HepG2 (cell line): ENCODE results near the gene DDX28. TPM values are rescaled to one million over a fixed set of nuclear protein-coding genes. Genes with fewer than 3 reads are reported as not detected.

Experiments used
- ATAC-seq: fragments of 200-7000 bp; cut with Tn5 transposase; 3 replicates; pipeline ENCODE4 v1.9.1; 2020; ENCODE audit warnings: mild to moderate bottlenecking, moderate library complexity
- BruUV-seq: library from RNA; stranded (reverse); fragments of 400-500 nt; replicated peaks from 2 replicates; lab custom pipeline; 2021; lab: Mats Ljungman, UMichigan
- CTCF ChIA-PET: fragments of 300-600 bp; formaldehyde crosslinking; extraction: SDS; loops from one replicate; lab custom pipeline; 2021; ENCODE audit warnings: low total read pairs, inconsistent platforms, low intra/inter-chr PET ratio; lab: Yijun Ruan, JAX
- POLR2A ChIA-PET: fragments of 350-600 bp; sonication (Branson Sonifier 250); formaldehyde crosslinking; loops from one replicate; lab custom pipeline; 2020; ENCODE audit warnings: antibody characterized with exemption, inconsistent platforms; lab: Yijun Ruan, JAX
- DNase-seq: peaks from one replicate; pipeline ENCODE4 v3.0.0-alpha.2; 2015; ENCODE audit warnings: low spot score
- FAIRE-seq: peaks from 3 replicates; lab custom pipeline; 2011; peaks lifted over from hg19 to GRCh38; lab: Jason Lieb, UNC
- H2AFZ ChIP-seq: one replicate; pipeline ENCODE4 v1.6.1; 2011; ENCODE audit warnings: low read length, inconsistent platforms
- H3K27ac ChIP-seq: fragments of 300-600 bp; 3 replicates; pipeline ENCODE4 v1.8.0; 2011; ENCODE audit warnings: mixed run types, mild to moderate bottlenecking, mixed read lengths, low read length, inconsistent platforms; ENCODE audit not compliant: insufficient read depth; ENCODE audit errors: extremely low read length
- H3K27me3 ChIP-seq, 2 experiments: fragments of 200-600 bp in 1 of 2; 2 replicates in 1 of 2; 3 replicates in 1 of 2; pipeline versions ENCODE4 v1.6.0 to v1.8.0; 2011; ENCODE audit warnings: low read length in 2 of 2, mild to moderate bottlenecking in 2 of 2, moderate library complexity in 2 of 2, inconsistent platforms in 1 of 2; ENCODE audit not compliant: insufficient read depth in 2 of 2, control insufficient read depth in 1 of 2
- H3K36me3 ChIP-seq, 2 experiments: fragments of 200-600 bp in 1 of 2; replicated peaks in 1 of 2; 2 replicates in 1 of 2; 3 replicates in 1 of 2; pipeline versions ENCODE4 v1.5.1 to v1.8.0; 2011; ENCODE audit warnings: low read length in 2 of 2, inconsistent platforms in 1 of 2; ENCODE audit not compliant: insufficient read depth in 2 of 2, control insufficient read depth in 1 of 2
- H3K4me1 ChIP-seq: 2 replicates; pipeline ENCODE4 v1.5.1; 2012; ENCODE audit warnings: low read length, inconsistent platforms; ENCODE audit not compliant: insufficient read depth
- H3K4me2 ChIP-seq: 2 replicates; pipeline ENCODE4 v1.6.0; 2011; ENCODE audit warnings: low read depth, low read length, inconsistent platforms
- H3K4me3 ChIP-seq, 3 experiments: fragments of 200-600 bp in 1 of 3; sonication (generic), shearing (Covaris generic) in 1 of 3; replicated peaks in 1 of 3; 2 replicates each; pipeline ENCODE4 v1.5.1; 2011 to 2016; ENCODE audit warnings: low read length in 3 of 3, inconsistent platforms in 2 of 3, low read depth in 2 of 3, mild to moderate bottlenecking in 2 of 3, control low read depth in 1 of 3, mixed read lengths in 1 of 3; ENCODE audit not compliant: insufficient read depth in 1 of 3
- H3K79me2 ChIP-seq: one replicate; pipeline ENCODE4 v1.6.1; 2011; ENCODE audit warnings: low read length, inconsistent platforms; ENCODE audit not compliant: insufficient read depth
- H3K9ac ChIP-seq: 2 replicates; pipeline ENCODE4 v1.6.0; 2011; ENCODE audit warnings: mild to moderate bottlenecking, low read depth, low read length, inconsistent platforms; ENCODE audit not compliant: insufficient read depth
- H3K9me3 ChIP-seq: 2 replicates; pipeline ENCODE4 v1.5.1; 2012; ENCODE audit warnings: mild to moderate bottlenecking, low read length
- H4K20me1 ChIP-seq: 2 replicates; pipeline ENCODE4 v1.6.0; 2011; ENCODE audit warnings: inconsistent platforms, mild to moderate bottlenecking, low read length, moderate library complexity; ENCODE audit not compliant: insufficient read depth
- ATF7 ChIP-seq, 2 experiments: fragments of 450-650 bp in 1 of 2; sonication (generic) in 1 of 2; formaldehyde crosslinking in 1 of 2; IDR thresholded peaks; 2 replicates each; pipeline versions ENCODE4 v1.4.0 to v1.6.1; 2016 to 2020; ENCODE audit warnings: antibody characterized with exemption in 1 of 2, mild to moderate bottlenecking in 1 of 2, missing genetic modification reagents in 1 of 2
- CREB1 ChIP-seq, 2 experiments: fragments of 450-650 bp in 1 of 2; IDR thresholded peaks; 2 replicates each; pipeline ENCODE4 v1.6.1; 2016 to 2017; ENCODE audit warnings: control low read depth in 1 of 2, mild to moderate bottlenecking in 1 of 2, missing compliant biosample characterization in 1 of 2, missing genetic modification characterization in 1 of 2
- HNRNPH1 ChIP-seq: fragments of 200-400 bp; formaldehyde crosslinking; optimal IDR thresholded peaks from 2 replicates; pipeline ENCODE3; 2017; ENCODE audit warnings: mild to moderate bottlenecking, low read depth, low read length
- HOXA3 ChIP-seq: sonication (generic); formaldehyde crosslinking; IDR thresholded peaks from 2 replicates; pipeline ENCODE4 v1.5.0; 2020; ENCODE audit warnings: missing genetic modification reagents
- KLF6 ChIP-seq: IDR thresholded peaks from 2 replicates; pipeline ENCODE4 v1.8.0; 2016; ENCODE audit warnings: missing biosample characterization, missing genetic modification reagents
- NR2F6 ChIP-seq, 2 experiments: IDR thresholded peaks; 2 replicates each; pipeline ENCODE4 v1.6.1; 2016; ENCODE audit warnings: antibody characterized with exemption in 1 of 2, mild to moderate bottlenecking in 1 of 2
- POLR2AphosphoS2 ChIP-seq: IDR thresholded peaks from 2 replicates; pipeline ENCODE4 v1.6.1; 2011; ENCODE audit warnings: low read depth, low read length, improper control_type of control experiment
- RAD21 ChIP-seq: fragments of 450-650 bp; formaldehyde crosslinking; IDR thresholded peaks from 2 replicates; pipeline ENCODE4 v1.5.0; 2020; ENCODE audit warnings: mild to moderate bottlenecking
- ZFP36 ChIP-seq: fragments of 150-350 bp; IDR thresholded peaks from 2 replicates; pipeline ENCODE4 v1.6.1; 2018; ENCODE audit warnings: borderline replicate concordance, low read length, low read depth; ENCODE audit not compliant: partially characterized antibody
- ZFP36L1 ChIP-seq: sonication (generic); formaldehyde crosslinking; IDR thresholded peaks from 2 replicates; pipeline ENCODE4 v1.8.0; 2022; ENCODE audit warnings: mild to moderate bottlenecking, missing genetic modification reagents, moderate library complexity
- ZNF234 ChIP-seq: sonication (generic); formaldehyde crosslinking; conservative IDR thresholded peaks from 2 replicates; pipeline ENCODE4 v1.5.1; 2020; ENCODE audit warnings: mild to moderate bottlenecking, missing genetic modification reagents
- ZNF496 ChIP-seq: sonication (generic); formaldehyde crosslinking; IDR thresholded peaks from 2 replicates; pipeline ENCODE4 v1.8.1; 2023; ENCODE audit warnings: mild to moderate bottlenecking, moderate library complexity, missing genetic modification reagents; ENCODE audit not compliant: insufficient replicate concordance
- ZNF557 ChIP-seq: sonication (generic); formaldehyde crosslinking; IDR thresholded peaks from 2 replicates; pipeline ENCODE4 v1.4.0; 2020; ENCODE audit warnings: missing genetic modification reagents
- ZNF749 ChIP-seq: sonication (generic); formaldehyde crosslinking; IDR thresholded peaks from 2 replicates; pipeline ENCODE4 v1.8.0; 2022; ENCODE audit warnings: mild to moderate bottlenecking, missing genetic modification reagents, moderate library complexity, borderline replicate concordance
- ZNF772 ChIP-seq: sonication (generic); formaldehyde crosslinking; IDR thresholded peaks from 2 replicates; pipeline ENCODE4 v1.5.0; 2020; ENCODE audit warnings: mild to moderate bottlenecking, missing genetic modification reagents
- WGBS: methylation state at CpG from one replicate; pipeline ENCODE4 v1.1.6; 2017; ENCODE audit warnings: low lambda C conversion rate; 5-methylcytosine and 5-hydroxymethylcytosine counted together
- in situ Hi-C: cut with HindIII; loops from 2 replicates; pipeline ENCODE4 v1.10.0; 2017; ENCODE audit warnings: low pct_unique_long_range_greater_than_20kb; ENCODE audit not compliant: extremely low pct_ligation_motif_present
- intact Hi-C: fragments of 100-400 bp; cut with micrococcal nuclease; formaldehyde crosslinking; loops from one replicate; pipeline ENCODE4 v1.10.0; 2022; ENCODE audit not compliant: unreplicated experiment
- polyA plus RNA-seq, 8 experiments: library from polyadenylated mRNA; depleted of rRNA in 3 of 8; stranded (reverse) in 7 of 8; unstranded in 1 of 8; fragments of >200 nt; fragmentation: Illumina TruSeq in 4 of 8; extraction: Trizol in 4 of 8; gene quantifications; 2 replicates each; pipeline versions ENCODE4 v1.2.1 to v1.2.3, GENCODE V29; 2011 to 2016; ENCODE audit warnings: low read depth in 4 of 8, missing spikeins in 1 of 8, mixed read lengths in 1 of 8; ENCODE audit not compliant: insufficient read depth in 1 of 8
- total RNA-seq, 5 experiments: library from RNA; depleted of rRNA; stranded (reverse); fragments of >200 nt; fragmentation: Illumina TruSeq; extraction: Trizol; gene quantifications; 2 replicates each; pipeline ENCODE4 v1.2.3, GENCODE V29; 2016; ENCODE audit warnings: low read depth in 1 of 5
- TF ChIP-seq, protein P1 (sequence below): sonication (generic); formaldehyde crosslinking; IDR thresholded peaks from 2 replicates; pipeline ENCODE4 v1.4.0; 2020; ENCODE audit warnings: missing genetic modification reagents
- TF ChIP-seq, protein P2 (sequence below): IDR thresholded peaks from 2 replicates; pipeline ENCODE4 v1.6.1; 2016; ENCODE audit warnings: control low read depth
- TF ChIP-seq, protein P3 (sequence below): sonication (generic); formaldehyde crosslinking; IDR thresholded peaks from 2 replicates; pipeline ENCODE4 v1.4.0; 2020; ENCODE audit warnings: missing genetic modification reagents, borderline replicate concordance

The DDX28 gene
- total and polyA plus RNA-seq, 2 of the 13 experiments (the other 11 are each of a cell fraction or from before 2014, with no cell fraction given), result 14.1 to 16.4 TPM

DNA sequence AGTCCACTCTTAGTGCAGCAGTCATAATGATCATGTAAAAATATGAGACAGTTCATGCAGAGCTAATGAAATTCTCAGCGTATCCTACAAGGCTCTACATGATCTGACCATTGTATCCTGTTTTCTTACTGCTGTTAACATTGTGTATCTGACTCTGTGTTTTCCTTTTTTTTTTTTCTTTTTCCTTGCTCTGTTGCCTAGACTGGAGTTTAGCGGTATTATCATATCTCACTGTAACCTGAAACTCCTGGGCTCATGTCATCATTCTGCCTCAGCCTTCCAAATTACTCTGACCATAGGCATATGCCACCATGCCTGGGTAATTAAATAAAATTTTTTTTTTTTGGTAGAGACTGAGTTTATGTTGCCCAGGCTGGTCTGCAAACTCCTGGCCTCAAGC lies 12.2 kb upstream of the DDX28 start (continued):
- TF ChIP-seq, protein P1, sequence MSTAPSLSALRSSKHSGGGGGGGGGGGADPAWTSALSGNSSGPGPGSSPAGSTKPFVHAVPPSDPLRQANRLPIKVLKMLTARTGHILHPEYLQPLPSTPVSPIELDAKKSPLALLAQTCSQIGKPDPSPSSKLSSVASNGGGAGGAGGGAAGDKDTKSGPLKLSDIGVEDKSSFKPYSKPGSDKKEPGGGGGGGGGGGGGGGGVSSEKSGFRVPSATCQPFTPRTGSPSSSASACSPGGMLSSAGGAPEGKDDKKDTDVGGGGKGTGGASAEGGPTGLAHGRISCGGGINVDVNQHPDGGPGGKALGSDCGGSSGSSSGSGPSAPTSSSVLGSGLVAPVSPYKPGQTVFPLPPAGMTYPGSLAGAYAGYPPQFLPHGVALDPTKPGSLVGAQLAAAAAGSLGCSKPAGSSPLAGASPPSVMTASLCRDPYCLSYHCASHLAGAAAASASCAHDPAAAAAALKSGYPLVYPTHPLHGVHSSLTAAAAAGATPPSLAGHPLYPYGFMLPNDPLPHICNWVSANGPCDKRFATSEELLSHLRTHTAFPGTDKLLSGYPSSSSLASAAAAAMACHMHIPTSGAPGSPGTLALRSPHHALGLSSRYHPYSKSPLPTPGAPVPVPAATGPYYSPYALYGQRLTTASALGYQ (CRISPR knock-in tag), result no peak
- TF ChIP-seq CREB1 (IDR thresholded peaks at IDR 0.05) (no peak), CREB1 (CRISPR knock-in tag; IDR thresholded peaks at IDR 0.05) (no peak), RAD21 (CRISPR knock-in tag) (no peak), ZNF496 (CRISPR knock-in tag) (no peak), NR2F6 (IDR thresholded peaks at IDR 0.05) (no peak), NR2F6 (CRISPR knock-in tag; IDR thresholded peaks at IDR 0.05) (no peak), ZNF772 (CRISPR knock-in tag) (no peak), POLR2AphosphoS2 (no peak)
- TF ChIP-seq, all 625 proteins: peak for 0

GRCh38 chr16:68033101-68033500 lies 10.1 kb upstream of the DDX28 start:
- Histone ChIP-seq H3K27me3 (no peaks in the 10 kb centered on the region), H3K79me2 (no peaks in the 10 kb centered on the region), H3K9me3 (no peaks in the 10 kb centered on the region), H3K4me1 (no peaks in the 10 kb centered on the region), H2AFZ (no peak overlapping the region), H4K20me1 (no peaks in the 10 kb centered on the region), H3K36me3 (peaks cover 1 to 5% of the 10 kb centered on the region in 2 experiments; a peak in 3 of 5 replicates), H3K4me2 (no peak overlapping the region), H3K27ac (no peak overlapping the region), H3K4me3 (no peak overlapping the region), H3K9ac (no peak overlapping the region)
- ATAC-seq (no peak), FAIRE-seq (no peak), DNase-seq (no peak)
- 95% methylated on average over 2 of the region's 2 CpGs for WGBS
- POLR2A ChIA-PET, result no interaction called here
- in situ Hi-C loops (no loop called here), intact Hi-C loops (no loop called here)
- CTCF ChIA-PET, result no interaction called here
- no TSS peak for BruUV-seq
- TF ChIP-seq ZFP36, result no peak
- no peak for TF ChIP-seq ZFP36L1 (CRISPR knock-in tag)
- TF ChIP-seq ZNF234 (CRISPR knock-in tag), result no peak
- no peak for TF ChIP-seq NR2F6 (IDR thresholded peaks at IDR 0.05)
- TF ChIP-seq NR2F6 (CRISPR knock-in tag; IDR thresholded peaks at IDR 0.05), result no peak
- TF ChIP-seq, protein P2, sequence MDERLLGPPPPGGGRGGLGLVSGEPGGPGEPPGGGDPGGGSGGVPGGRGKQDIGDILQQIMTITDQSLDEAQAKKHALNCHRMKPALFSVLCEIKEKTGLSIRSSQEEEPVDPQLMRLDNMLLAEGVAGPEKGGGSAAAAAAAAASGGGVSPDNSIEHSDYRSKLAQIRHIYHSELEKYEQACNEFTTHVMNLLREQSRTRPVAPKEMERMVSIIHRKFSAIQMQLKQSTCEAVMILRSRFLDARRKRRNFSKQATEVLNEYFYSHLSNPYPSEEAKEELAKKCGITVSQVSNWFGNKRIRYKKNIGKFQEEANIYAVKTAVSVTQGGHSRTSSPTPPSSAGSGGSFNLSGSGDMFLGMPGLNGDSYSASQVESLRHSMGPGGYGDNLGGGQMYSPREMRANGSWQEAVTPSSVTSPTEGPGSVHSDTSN, result no peak
- no peak for TF ChIP-seq ATF7 (IDR thresholded peaks at IDR 0.05)
- TF ChIP-seq ATF7 (CRISPR knock-in tag; IDR thresholded peaks at IDR 0.05), result no peak
- TF ChIP-seq, protein P3, sequence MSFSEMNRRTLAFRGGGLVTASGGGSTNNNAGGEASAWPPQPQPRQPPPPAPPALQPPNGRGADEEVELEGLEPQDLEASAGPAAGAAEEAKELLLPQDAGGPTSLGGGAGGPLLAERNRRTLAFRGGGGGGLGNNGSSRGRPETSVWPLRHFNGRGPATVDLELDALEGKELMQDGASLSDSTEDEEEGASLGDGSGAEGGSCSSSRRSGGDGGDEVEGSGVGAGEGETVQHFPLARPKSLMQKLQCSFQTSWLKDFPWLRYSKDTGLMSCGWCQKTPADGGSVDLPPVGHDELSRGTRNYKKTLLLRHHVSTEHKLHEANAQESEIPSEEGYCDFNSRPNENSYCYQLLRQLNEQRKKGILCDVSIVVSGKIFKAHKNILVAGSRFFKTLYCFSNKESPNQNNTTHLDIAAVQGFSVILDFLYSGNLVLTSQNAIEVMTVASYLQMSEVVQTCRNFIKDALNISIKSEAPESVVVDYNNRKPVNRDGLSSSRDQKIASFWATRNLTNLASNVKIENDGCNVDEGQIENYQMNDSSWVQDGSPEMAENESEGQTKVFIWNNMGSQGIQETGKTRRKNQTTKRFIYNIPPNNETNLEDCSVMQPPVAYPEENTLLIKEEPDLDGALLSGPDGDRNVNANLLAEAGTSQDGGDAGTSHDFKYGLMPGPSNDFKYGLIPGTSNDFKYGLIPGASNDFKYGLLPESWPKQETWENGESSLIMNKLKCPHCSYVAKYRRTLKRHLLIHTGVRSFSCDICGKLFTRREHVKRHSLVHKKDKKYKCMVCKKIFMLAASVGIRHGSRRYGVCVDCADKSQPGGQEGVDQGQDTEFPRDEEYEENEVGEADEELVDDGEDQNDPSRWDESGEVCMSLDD (CRISPR knock-in tag), result no peak
- no peak for TF ChIP-seq KLF6 (CRISPR knock-in tag)
- TF ChIP-seq HNRNPH1, result no peak
- TF ChIP-seq ZNF557, result no peak
- TF ChIP-seq ZNF749 (CRISPR knock-in tag), result no peak
- TF ChIP-seq HOXA3 (CRISPR knock-in tag), result no peak
